ENCODE data around the gene LMX1B.

DNA sequence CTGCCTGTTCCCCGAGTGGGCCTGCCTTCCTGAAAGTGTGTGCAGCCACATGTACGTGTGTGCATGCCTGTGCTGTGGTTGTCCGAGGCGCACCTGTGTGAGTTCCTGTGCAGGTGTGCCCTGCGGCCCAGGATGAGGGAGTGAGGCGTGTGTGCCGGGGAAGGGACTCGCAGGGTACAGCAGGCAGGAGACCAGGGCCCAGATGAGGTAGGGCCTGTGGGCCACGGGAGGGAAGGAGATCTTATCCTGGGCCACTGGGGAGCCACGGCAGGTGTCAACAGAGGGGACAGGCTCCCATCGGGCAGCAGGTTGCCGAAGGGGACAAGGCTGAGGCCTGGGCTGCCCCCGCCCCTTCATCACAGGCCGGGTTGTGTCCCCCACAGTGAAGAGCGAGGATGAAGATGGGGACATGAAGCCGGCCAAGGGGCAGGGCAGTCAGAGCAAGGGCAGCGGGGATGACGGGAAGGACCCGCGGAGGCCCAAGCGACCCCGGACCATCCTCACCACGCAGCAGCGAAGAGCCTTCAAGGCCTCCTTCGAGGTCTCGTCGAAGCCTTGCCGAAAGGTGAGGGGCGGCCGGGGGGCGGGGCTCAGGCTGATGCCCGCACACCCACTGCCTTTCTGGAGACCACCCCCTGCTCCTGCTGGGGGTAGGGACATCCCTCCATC lies 79.2 kb downstream of the LMX1B start:
- TF ChIP-seq, protein P1, sequence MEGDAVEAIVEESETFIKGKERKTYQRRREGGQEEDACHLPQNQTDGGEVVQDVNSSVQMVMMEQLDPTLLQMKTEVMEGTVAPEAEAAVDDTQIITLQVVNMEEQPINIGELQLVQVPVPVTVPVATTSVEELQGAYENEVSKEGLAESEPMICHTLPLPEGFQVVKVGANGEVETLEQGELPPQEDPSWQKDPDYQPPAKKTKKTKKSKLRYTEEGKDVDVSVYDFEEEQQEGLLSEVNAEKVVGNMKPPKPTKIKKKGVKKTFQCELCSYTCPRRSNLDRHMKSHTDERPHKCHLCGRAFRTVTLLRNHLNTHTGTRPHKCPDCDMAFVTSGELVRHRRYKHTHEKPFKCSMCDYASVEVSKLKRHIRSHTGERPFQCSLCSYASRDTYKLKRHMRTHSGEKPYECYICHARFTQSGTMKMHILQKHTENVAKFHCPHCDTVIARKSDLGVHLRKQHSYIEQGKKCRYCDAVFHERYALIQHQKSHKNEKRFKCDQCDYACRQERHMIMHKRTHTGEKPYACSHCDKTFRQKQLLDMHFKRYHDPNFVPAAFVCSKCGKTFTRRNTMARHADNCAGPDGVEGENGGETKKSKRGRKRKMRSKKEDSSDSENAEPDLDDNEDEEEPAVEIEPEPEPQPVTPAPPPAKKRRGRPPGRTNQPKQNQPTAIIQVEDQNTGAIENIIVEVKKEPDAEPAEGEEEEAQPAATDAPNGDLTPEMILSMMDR (conservative IDR thresholded peaks at IDR 0.05; ENCODE audit: low read depth, low read length): no peak
- no peak for TF ChIP-seq EZH2 (IDR thresholded peaks at IDR 0.05; ENCODE audit: low read length, unreplicated experiment)
